KOPT-K1 (cell line): ENCODE data around the gene GNAL.
"Not testable (repeated sequence)": the region's sequence is repeated elsewhere in the genome, so short reads cannot be mapped to it uniquely, and the experiment has no call there.

Source experiments
- H3K27ac ChIP-seq: fragments of 200-600 bp; sonication (generic); 2 replicates; pipeline ENCODE4 v1.5.1; 2016; ENCODE audit warnings: antibody characterized with exemption, mild to moderate bottlenecking, low read depth, low read length; ENCODE audit not compliant: poor library complexity, severe bottlenecking
- H3K36me3 ChIP-seq: fragments of 200-600 bp; sonication (generic); 2 replicates; pipeline ENCODE4 v1.5.1; 2017; ENCODE audit warnings: antibody characterized with exemption, mild to moderate bottlenecking, low read length, moderate library complexity; ENCODE audit not compliant: insufficient read depth
- H3K9me3 ChIP-seq: fragments of 200-600 bp; sonication (generic); 2 replicates; pipeline ENCODE4 v1.5.1; 2017; ENCODE audit warnings: antibody characterized with exemption, low read length, mild to moderate bottlenecking; ENCODE audit not compliant: insufficient read depth, poor library complexity, severe bottlenecking

GNAL gene

GRCh38 chr18:11908182-11909060, 219.4 kb downstream of the GNAL start, which contains the start of gene MPPE1:
Gene MPPE1, minus strand, starts transcription at chr18:11908317. Its CDS starts 11,053 bp downstream, at chr18:11897264.
- Histone ChIP-seq H3K9me3 (no peaks in the 10 kb centered on the region), H3K36me3 (peaks cover 9% of the 10 kb centered on the region; the same call in 1 of the 2 replicates), H3K27ac (peak within 1 kb of the TSS; percentile 72)

GRCh38 chr18:11909061-11909455, 220.0 kb downstream of the GNAL start:
- Histone ChIP-seq H3K36me3 (peaks cover 9% of the 10 kb centered on the region; the same call in 1 of the 2 replicates), H3K27ac (peak overlapping the region; percentile 72), H3K9me3 (no peaks in the 10 kb centered on the region)

- Histone ChIP-seq H3K27ac (no peak overlapping the region), H3K9me3 (no peaks in the 10 kb centered on the region)
Measured at GRCh38 chr18:11909591-11910026, 220.5 kb downstream of the GNAL start.

GRCh38 chr18:11916880-11917279, 227.8 kb downstream of the GNAL start:
- not testable (repeated sequence) for H3K27ac ChIP-seq, H3K9me3 ChIP-seq, H3K36me3 ChIP-seq

More at GRCh38 chr18:11909591-11910026, 220.5 kb downstream of the GNAL start:
- peaks cover 9% of the 10 kb centered on the region; the same call in 1 of the 2 replicates for H3K36me3 ChIP-seq

GRCh38 chr18:11919522-11919921, 230.5 kb downstream of the GNAL start:
- not testable (repeated sequence) for H3K9me3 ChIP-seq, H3K36me3 ChIP-seq, H3K27ac ChIP-seq

GRCh38 chr18:11923450-11923849, 234.4 kb downstream of the GNAL start:
- Histone ChIP-seq H3K27ac (no peak overlapping the region), H3K9me3 (no peaks in the 10 kb centered on the region), H3K36me3 (no peaks in the 10 kb centered on the region)

- no peaks in the 10 kb centered on the region for H3K36me3 ChIP-seq
- H3K9me3 ChIP-seq = no peaks in the 10 kb centered on the region
- H3K27ac ChIP-seq = no peak overlapping the region
Measured at GRCh38 chr18:11925800-11926481, 236.9 kb downstream of the GNAL start.

- Histone ChIP-seq H3K27ac (no peak overlapping the region), H3K9me3 (no peaks in the 10 kb centered on the region), H3K36me3 (no peaks in the 10 kb centered on the region)
Measured at GRCh38 chr18:11927497-11927896, 238.4 kb downstream of the GNAL start.

GRCh38 chr18:11932393-11932792, 243.3 kb downstream of the GNAL start:
- no peak overlapping the region for H3K27ac ChIP-seq

More at GRCh38 chr18:11932393-11932792, 243.3 kb downstream of the GNAL start:
- Histone ChIP-seq H3K9me3 (no peaks in the 10 kb centered on the region), H3K36me3 (no peaks in the 10 kb centered on the region)
